Transverse colon (tissue), 4 donors: ENCODE measurements around the gene GRK3. TPM values are rescaled to one million over a fixed set of nuclear protein-coding genes. Genes with fewer than 3 reads are reported as not detected.
"Not testable (repeated sequence)": the region's sequence is repeated elsewhere in the genome, so short reads cannot be mapped to it uniquely, and the experiment has no call there.

Experiments
- DNase-seq: peaks from one replicate; pipeline ENCODE4 v3.0.0-alpha.2; 2019
- H3K27ac ChIP-seq, 4 donors: fragments of 200-600 bp; sonication (generic); 2 replicates each; pipeline ENCODE4 v1.5.1; 2016 to 2018; ENCODE audit warnings: inconsistent platforms in 4 of 4
- H3K27me3 ChIP-seq: fragments of 200-600 bp; sonication (generic); 2 replicates; pipeline ENCODE4 v1.5.1; 2017; ENCODE audit warnings: inconsistent platforms
- H3K36me3 ChIP-seq, 4 donors: fragments of 200-600 bp; sonication (generic); 2 replicates each; pipeline ENCODE4 v1.5.1; 2017 to 2019; ENCODE audit warnings: inconsistent platforms in 4 of 4
- H3K4me1 ChIP-seq, 4 donors: fragments of 200-600 bp; sonication (generic); 2 replicates each; pipeline ENCODE4 v1.5.1; 2017 to 2020; ENCODE audit warnings: inconsistent platforms in 4 of 4
- H3K4me3 ChIP-seq, 4 donors: fragments of 200-600 bp; sonication (generic); 1 replicate in 1 of 4; 2 replicates in 3 of 4; pipeline versions ENCODE4 v1.5.1 to v1.6.1; 2017 to 2019; ENCODE audit warnings: inconsistent platforms in 4 of 4
- H3K9me3 ChIP-seq, 2 donors: fragments of 200-600 bp; sonication (generic); 2 replicates each; pipeline ENCODE4 v1.5.1; 2017 to 2019; ENCODE audit warnings: inconsistent platforms in 2 of 2
- CTCF ChIP-seq, 5 experiments: fragments of 200-600 bp in 3 of 5; fragments of 450-650 bp in 2 of 5; sonication (generic) in 3 of 5; IDR thresholded peaks; 1 replicate in 2 of 5; 2 replicates in 3 of 5; pipeline ENCODE4 v1.5.1; 2016 to 2017; ENCODE audit warnings: antibody characterized with exemption in 5 of 5, inconsistent platforms in 3 of 5, mild to moderate bottlenecking in 2 of 5, moderate library complexity in 1 of 5
- EP300 ChIP-seq: sonication (generic); formaldehyde crosslinking; IDR thresholded peaks from one replicate; pipeline ENCODE4 v1.6.1; 2017; ENCODE audit warnings: antibody characterized with exemption, low read depth
- POLR2A ChIP-seq: fragments of 450-650 bp; IDR thresholded peaks from one replicate; pipeline ENCODE4 v1.6.1; 2016; ENCODE audit warnings: antibody characterized with exemption, mild to moderate bottlenecking, moderate library complexity
- POLR2AphosphoS5 ChIP-seq, 3 donors: sonication (generic); formaldehyde crosslinking; IDR thresholded peaks; one replicate each; pipeline ENCODE4 v1.6.1; 2016; ENCODE audit warnings: antibody characterized with exemption in 3 of 3
- WGBS, 2 donors: methylation state at CpG; one replicate each; pipeline ENCODE4 v1.1.5; 2018; ENCODE audit warnings: low coverage in 1 of 2; 5-methylcytosine and 5-hydroxymethylcytosine counted together
- in situ Hi-C, 4 donors: fragments of 200-750 bp; cut with MboI; loops; one replicate each; pipeline versions ENCODE4 v1.15.0 to v1.15.1; 2017; ENCODE audit warnings: low sequenced_read_pairs in 3 of 4, low pct_ligation_motif_present in 1 of 4, low pct_unique_long_range_greater_than_20kb in 1 of 4
- intact Hi-C: fragments of 100-400 bp; cut with DNase I; formaldehyde crosslinking; loops from one replicate; pipeline ENCODE4 v1.15.1; 2023; ENCODE audit warnings: low total_unique reads
- total RNA-seq, 4 donors: library from RNA; depleted of rRNA; stranded (reverse); fragments of >200 nt; gene quantifications; one replicate each; pipeline ENCODE4 v1.1.0, GENCODE V29; 2016

GRK3 gene
- total RNA-seq, 4 donors from 2014 or later: 1.6 to 7.9 (median 4.2) TPM

GRCh38 chr22:25555586-25555985 lies 8.9 kb upstream of the GRK3 start:
- Histone ChIP-seq H3K27ac (peak overlapping the region in 1 of 4 donors; percentile 57), H3K36me3 (no peaks in the 10 kb centered on the region), H3K27me3 (no peaks in the 10 kb centered on the region), H3K9me3 (no peaks in the 10 kb centered on the region), H3K4me1 (no peaks in the 10 kb centered on the region), H3K4me3 (no peak overlapping the region)
- TF ChIP-seq POLR2A: no peak
- no peak for TF ChIP-seq CTCF (IDR thresholded peaks at IDR 0.05)
- no peak for TF ChIP-seq POLR2AphosphoS5 (IDR thresholded peaks at IDR 0.05)
- TF ChIP-seq EP300: no peak
- WGBS, 2 donors: 62 to 100% methylated on average over 1 to 4 of the region's 4 CpGs
- no peak for DNase-seq
- intact Hi-C loops (no loop called here), in situ Hi-C loops (no loop called here)

GRCh38 chr22:25557218-25557617 lies 7.3 kb upstream of the GRK3 start:
- Histone ChIP-seq H3K4me1 (no peaks in the 10 kb centered on the region), H3K27me3 (no peaks in the 10 kb centered on the region), H3K4me3 (no peak overlapping the region), H3K9me3 (no peaks in the 10 kb centered on the region), H3K36me3 (no peaks in the 10 kb centered on the region), H3K27ac (no peak overlapping the region)
- no peak for TF ChIP-seq CTCF (IDR thresholded peaks at IDR 0.05)
- TF ChIP-seq POLR2A: no peak
- intact Hi-C loops (no loop called here), in situ Hi-C loops (no loop called here)
- DNase-seq: no peak
- 93% methylated on average over 5 of the region's 5 CpGs; no CpG with 5 or more reads in 1 of the 2 donors for WGBS, 2 donors

- Histone ChIP-seq H3K4me1 (peaks cover 0 to 3% (median 0%) of the 10 kb centered on the region in 4 donors), H3K9me3 (no peaks in the 10 kb centered on the region), H3K36me3 (no peaks in the 10 kb centered on the region), H3K4me3 (no peak overlapping the region), H3K27ac (no peak overlapping the region), H3K27me3 (no peaks in the 10 kb centered on the region)
- WGBS, 2 donors: 92% methylated on average over 4 of the region's 4 CpGs; no CpG with 5 or more reads in 1 of the 2 donors
- DNase-seq: no peak
- TF ChIP-seq POLR2A: no peak
- no peak for TF ChIP-seq POLR2AphosphoS5 (IDR thresholded peaks at IDR 0.05)
- no peak for TF ChIP-seq CTCF (IDR thresholded peaks at IDR 0.05)
- no peak for TF ChIP-seq EP300
- intact Hi-C loops: no loop called here
- in situ Hi-C loops: no loop called here
These were observed 6.1 kb upstream of the GRK3 start for GRCh38 chr22:25558341-25558740.

- H3K9me3 ChIP-seq, H3K4me3 ChIP-seq, in situ Hi-C loops, H3K36me3 ChIP-seq, H3K27ac ChIP-seq, DNase-seq: not testable (repeated sequence)
- intact Hi-C loops: loop anchor here (2.0 kb wide), 1 partner anchor 19 kb away; no protein-coding TSS in a partner anchor
- Histone ChIP-seq H3K27me3 (peaks cover 12% of the 10 kb centered on the region), H3K4me1 (peaks cover 4 to 13% (median 7%) of the 10 kb centered on the region in 4 donors)
- 83 to 89% methylated on average over 3 to 4 of the region's 4 CpGs for WGBS, 2 donors
These were observed 4.6 kb upstream of the GRK3 start for GRCh38 chr22:25559910-25560309.

- DNase-seq, H3K36me3 ChIP-seq, H3K27ac ChIP-seq, in situ Hi-C loops, H3K9me3 ChIP-seq, H3K4me3 ChIP-seq: not testable (repeated sequence)
- Histone ChIP-seq H3K4me1 (peaks cover 4 to 23% (median 16%) of the 10 kb centered on the region in 4 donors), H3K27me3 (peaks cover 22% of the 10 kb centered on the region)
- intact Hi-C loops: loop anchor here (2.0 kb wide), 1 partner anchor 20 kb away; no protein-coding TSS in a partner anchor
- 66 to 69% methylated on average over 3 of the region's 3 CpGs for WGBS, 2 donors
These were observed 3.3 kb upstream of the GRK3 start for GRCh38 chr22:25561182-25561581.

- 80 to 100% methylated on average over 1 of the region's 1 CpG for WGBS, 2 donors
- H3K27ac ChIP-seq, H3K36me3 ChIP-seq, H3K9me3 ChIP-seq, in situ Hi-C loops, DNase-seq, H3K4me3 ChIP-seq: not testable (repeated sequence)
- Histone ChIP-seq H3K27me3 (peaks cover 29% of the 10 kb centered on the region), H3K4me1 (peaks cover 4 to 23% (median 16%) of the 10 kb centered on the region in 4 donors)
- intact Hi-C loops: loop anchor here (2.0 kb wide), 1 partner anchor 21 kb away; no protein-coding TSS in a partner anchor
These were observed 2.5 kb upstream of the GRK3 start for GRCh38 chr22:25561927-25562326.

GRCh38 chr22:25562966-25563760 lies 1.3 kb upstream of the GRK3 start:
- Histone ChIP-seq H3K4me1 (peaks cover 4 to 23% (median 16%) of the 10 kb centered on the region in 4 donors), H3K4me3 (peak overlapping the region in 1 of 4 donors; percentile 61), H3K27me3 (peaks cover 29% of the 10 kb centered on the region), H3K27ac (peak overlapping the region; percentile 68 to 87 (median 74))
- intact Hi-C loops, DNase-seq, in situ Hi-C loops, H3K9me3 ChIP-seq, H3K36me3 ChIP-seq: not testable (repeated sequence)
- 41 to 52% methylated on average over 7 to 10 of the region's 10 CpGs for WGBS, 2 donors
